Panc1 (cell line): ENCODE data around the gene GNAQ. TPM values are rescaled to one million over a fixed set of nuclear protein-coding genes. Genes with fewer than 3 reads are reported as not detected.

ENCODE experiments used
- ATAC-seq: fragments of 200-7000 bp; cut with Tn5 transposase; 2 replicates; pipeline ENCODE4 v1.9.1; 2020; ENCODE audit warnings: mild to moderate bottlenecking, moderate library complexity
- BruUV-seq: library from RNA; stranded (reverse); fragments of 400-500 nt; replicated peaks from 2 replicates; lab custom pipeline; 2021; lab: Mats Ljungman, UMichigan
- CTCF ChIA-PET: fragments of 300-600 bp; sonication (Branson Sonifier 250); formaldehyde crosslinking; loops from one replicate; lab custom pipeline; 2022; ENCODE audit warnings: antibody characterized with exemption; lab: Charles Lee
- POLR2A ChIA-PET: fragments of 300-600 bp; sonication (Branson Sonifier 250); formaldehyde crosslinking; loops from one replicate; lab custom pipeline; 2022; ENCODE audit warnings: antibody characterized with exemption; lab: Charles Lee
- DNase-seq: peaks from one replicate; pipeline ENCODE4 v3.0.0-alpha.2; 2010; ENCODE audit warnings: low read depth, low spot score
- H3K27ac ChIP-seq: 2 replicates; pipeline ENCODE4 v1.5.1; 2011; ENCODE audit warnings: mild to moderate bottlenecking, low read length, inconsistent platforms
- H3K27me3 ChIP-seq: fragments of 200-500 bp; sonication (Bioruptor generic); 2 replicates; pipeline ENCODE4 v1.6.0; 2014; ENCODE audit warnings: low read length, inconsistent platforms; ENCODE audit not compliant: control insufficient read depth, insufficient read depth
- H3K36me3 ChIP-seq: fragments of 200-500 bp; sonication (Bioruptor generic); 2 replicates; pipeline ENCODE4 v1.5.1; 2014; ENCODE audit warnings: inconsistent platforms, mild to moderate bottlenecking, low read length, moderate library complexity; ENCODE audit not compliant: control insufficient read depth, insufficient read depth
- H3K4me1 ChIP-seq: 2 replicates; pipeline ENCODE4 v1.5.1; 2011; ENCODE audit warnings: inconsistent platforms, mild to moderate bottlenecking, low read length, moderate library complexity; ENCODE audit not compliant: control insufficient read depth, insufficient read depth
- H3K4me3 ChIP-seq, 2 experiments: 2 replicates each; pipeline ENCODE4 v1.5.1; 2011 to 2012; ENCODE audit warnings: low read depth in 2 of 2, low read length in 2 of 2, mild to moderate bottlenecking in 2 of 2, inconsistent platforms in 1 of 2, moderate library complexity in 1 of 2
- H3K9me3 ChIP-seq: fragments of 200-500 bp; sonication (Bioruptor generic); 2 replicates; pipeline ENCODE4 v1.5.1; 2014; ENCODE audit warnings: low read depth, mild to moderate bottlenecking, inconsistent platforms, low read length, moderate library complexity; ENCODE audit not compliant: control insufficient read depth, insufficient read depth
- POLR2AphosphoS5 ChIP-seq: IDR thresholded peaks from 2 replicates; pipeline ENCODE4 v1.6.1; 2012; ENCODE audit warnings: mild to moderate bottlenecking, low read depth, low read length, moderate library complexity
- SIN3A ChIP-seq: IDR thresholded peaks from 2 replicates; pipeline ENCODE4 v1.6.1; 2012; ENCODE audit warnings: low read depth, mild to moderate bottlenecking, low read length, moderate library complexity, borderline replicate concordance; ENCODE audit not compliant: insufficient read depth
- TCF7L2 ChIP-seq: IDR thresholded peaks from 2 replicates; pipeline ENCODE4 v1.6.1; 2011; ENCODE audit warnings: mild to moderate bottlenecking, low read depth, low read length, inconsistent platforms
- in situ Hi-C: cut with HindIII; loops from 2 replicates; pipeline ENCODE4 v1.10.0; 2016; ENCODE audit warnings: low sequenced_read_pairs, low pct_unique_long_range_greater_than_20kb
- intact Hi-C: fragments of 100-400 bp; cut with micrococcal nuclease; formaldehyde crosslinking; loops from one replicate; pipeline ENCODE4 v1.10.0; 2022; ENCODE audit not compliant: unreplicated experiment
- total RNA-seq: library from RNA; stranded (reverse); gene quantifications from one replicate; pipeline ENCODE4 v1.2.1, GENCODE V29; 2021; ENCODE audit not compliant: unreplicated experiment
- TF ChIP-seq, protein P1 (sequence below): fragments of 450-650 bp; IDR thresholded peaks from 2 replicates; pipeline ENCODE4 v1.5.1; 2017; ENCODE audit warnings: mild to moderate bottlenecking
- TF ChIP-seq, protein P2 (sequence below), 2 experiments: IDR thresholded peaks; 2 replicates each; pipeline ENCODE4 v1.6.1; 2011 to 2012; ENCODE audit warnings: low read depth in 2 of 2, control low read depth in 1 of 2, low read length in 1 of 2, mild to moderate bottlenecking in 1 of 2, moderate library complexity in 1 of 2; ENCODE audit not compliant: insufficient read depth in 1 of 2

Gene GNAQ
- total RNA-seq, 1 experiment from 2014 or later, result 34.5 TPM

GRCh38 chr9:77838986-77839385, 192.6 kb downstream of the GNAQ start:
- no peak for DNase-seq
- ChIA-PET CTCF (interaction anchor here (0.7 kb wide), 1 partner anchor 382 kb away, joined by 3 read pairs; no protein-coding TSS in a partner anchor), POLR2A (interaction anchor here (0.7 kb wide), 1 partner anchor 171 kb away, joined by 3 read pairs; no protein-coding TSS in a partner anchor)
- no peaks in the 10 kb centered on the region for H3K27me3 ChIP-seq
- no peaks in the 10 kb centered on the region for H3K36me3 ChIP-seq
- H3K27ac ChIP-seq, result no peak overlapping the region
- H3K9me3 ChIP-seq, result no peaks in the 10 kb centered on the region
- TF ChIP-seq TCF7L2, result no peak
- TF ChIP-seq, protein P1, sequence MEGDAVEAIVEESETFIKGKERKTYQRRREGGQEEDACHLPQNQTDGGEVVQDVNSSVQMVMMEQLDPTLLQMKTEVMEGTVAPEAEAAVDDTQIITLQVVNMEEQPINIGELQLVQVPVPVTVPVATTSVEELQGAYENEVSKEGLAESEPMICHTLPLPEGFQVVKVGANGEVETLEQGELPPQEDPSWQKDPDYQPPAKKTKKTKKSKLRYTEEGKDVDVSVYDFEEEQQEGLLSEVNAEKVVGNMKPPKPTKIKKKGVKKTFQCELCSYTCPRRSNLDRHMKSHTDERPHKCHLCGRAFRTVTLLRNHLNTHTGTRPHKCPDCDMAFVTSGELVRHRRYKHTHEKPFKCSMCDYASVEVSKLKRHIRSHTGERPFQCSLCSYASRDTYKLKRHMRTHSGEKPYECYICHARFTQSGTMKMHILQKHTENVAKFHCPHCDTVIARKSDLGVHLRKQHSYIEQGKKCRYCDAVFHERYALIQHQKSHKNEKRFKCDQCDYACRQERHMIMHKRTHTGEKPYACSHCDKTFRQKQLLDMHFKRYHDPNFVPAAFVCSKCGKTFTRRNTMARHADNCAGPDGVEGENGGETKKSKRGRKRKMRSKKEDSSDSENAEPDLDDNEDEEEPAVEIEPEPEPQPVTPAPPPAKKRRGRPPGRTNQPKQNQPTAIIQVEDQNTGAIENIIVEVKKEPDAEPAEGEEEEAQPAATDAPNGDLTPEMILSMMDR, result no peak
- TF ChIP-seq POLR2AphosphoS5, result no peak
- no peak for TF ChIP-seq SIN3A
- TF ChIP-seq, protein P2, sequence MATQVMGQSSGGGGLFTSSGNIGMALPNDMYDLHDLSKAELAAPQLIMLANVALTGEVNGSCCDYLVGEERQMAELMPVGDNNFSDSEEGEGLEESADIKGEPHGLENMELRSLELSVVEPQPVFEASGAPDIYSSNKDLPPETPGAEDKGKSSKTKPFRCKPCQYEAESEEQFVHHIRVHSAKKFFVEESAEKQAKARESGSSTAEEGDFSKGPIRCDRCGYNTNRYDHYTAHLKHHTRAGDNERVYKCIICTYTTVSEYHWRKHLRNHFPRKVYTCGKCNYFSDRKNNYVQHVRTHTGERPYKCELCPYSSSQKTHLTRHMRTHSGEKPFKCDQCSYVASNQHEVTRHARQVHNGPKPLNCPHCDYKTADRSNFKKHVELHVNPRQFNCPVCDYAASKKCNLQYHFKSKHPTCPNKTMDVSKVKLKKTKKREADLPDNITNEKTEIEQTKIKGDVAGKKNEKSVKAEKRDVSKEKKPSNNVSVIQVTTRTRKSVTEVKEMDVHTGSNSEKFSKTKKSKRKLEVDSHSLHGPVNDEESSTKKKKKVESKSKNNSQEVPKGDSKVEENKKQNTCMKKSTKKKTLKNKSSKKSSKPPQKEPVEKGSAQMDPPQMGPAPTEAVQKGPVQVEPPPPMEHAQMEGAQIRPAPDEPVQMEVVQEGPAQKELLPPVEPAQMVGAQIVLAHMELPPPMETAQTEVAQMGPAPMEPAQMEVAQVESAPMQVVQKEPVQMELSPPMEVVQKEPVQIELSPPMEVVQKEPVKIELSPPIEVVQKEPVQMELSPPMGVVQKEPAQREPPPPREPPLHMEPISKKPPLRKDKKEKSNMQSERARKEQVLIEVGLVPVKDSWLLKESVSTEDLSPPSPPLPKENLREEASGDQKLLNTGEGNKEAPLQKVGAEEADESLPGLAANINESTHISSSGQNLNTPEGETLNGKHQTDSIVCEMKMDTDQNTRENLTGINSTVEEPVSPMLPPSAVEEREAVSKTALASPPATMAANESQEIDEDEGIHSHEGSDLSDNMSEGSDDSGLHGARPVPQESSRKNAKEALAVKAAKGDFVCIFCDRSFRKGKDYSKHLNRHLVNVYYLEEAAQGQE (IDR thresholded peaks at IDR 0.05; ENCODE audit: insufficient read depth in 1 of 2, low read depth in 2 of 2, low read length in 1 of 2), result no peak
- no peaks in the 10 kb centered on the region for H3K4me1 ChIP-seq
- intact Hi-C loops (no loop called here), in situ Hi-C loops (no loop called here)
- BruUV-seq, result no TSS peak
- no peak for ATAC-seq
- H3K4me3 ChIP-seq, result no peak overlapping the region

- Histone ChIP-seq H3K27ac (no peak overlapping the region), H3K4me3 (no peak overlapping the region), H3K36me3 (no peaks in the 10 kb centered on the region), H3K27me3 (no peaks in the 10 kb centered on the region), H3K4me1 (no peaks in the 10 kb centered on the region), H3K9me3 (no peaks in the 10 kb centered on the region)
- POLR2A ChIA-PET, result no interaction called here
- intact Hi-C loops, result no loop called here
- ATAC-seq (no peak), DNase-seq (no peak)
- no TSS peak for BruUV-seq
- in situ Hi-C loops, result no loop called here
- TF ChIP-seq SIN3A (no peak), POLR2AphosphoS5 (no peak), TCF7L2 (no peak)
- TF ChIP-seq, protein P2 (IDR thresholded peaks at IDR 0.05; ENCODE audit: insufficient read depth in 1 of 2, low read depth in 2 of 2, low read length in 1 of 2), result no peak
- TF ChIP-seq, protein P1, result no peak
- CTCF ChIA-PET, result no interaction called here
These were observed 196.6 kb downstream of the GNAQ start for GRCh38 chr9:77834898-77835488.
